ENCODE data around the gene ADCY3.

- no peak for TF ChIP-seq YY1 (IDR thresholded peaks at IDR 0.05; ENCODE audit: low read depth)
- TF ChIP-seq EP300 (IDR thresholded peaks at IDR 0.05; ENCODE audit: borderline replicate concordance): no peak
- no peak for TF ChIP-seq MAX (IDR thresholded peaks at IDR 0.05)
These were observed 23.5 kb upstream of the ADCY3 start for GRCh38 chr2:24943427-24944053.
